Body of pancreas (tissue), 4 donors: ENCODE results near the gene PTPN14. TPM values are rescaled to one million over a fixed set of nuclear protein-coding genes. Genes with fewer than 3 reads are reported as not detected.
A peak's percentile ranks its signal among the peaks of the same experiment; 100 is the strongest.

Source experiments
- ATAC-seq: fragments of 150-250 bp; one replicate; pipeline ENCODE4 v1.9.1; 2016
- DNase-seq, 4 donors: peaks; one replicate each; pipeline ENCODE4 v3.0.0-alpha.2; 2019
- H3K27ac ChIP-seq, 4 donors: fragments of 200-600 bp; sonication (generic); 1 replicate in 3 of 4; 2 replicates in 1 of 4; pipeline versions ENCODE4 v1.5.1 to v1.6.1; 2016 to 2019; ENCODE audit warnings: mild to moderate bottlenecking in 1 of 4, mixed read lengths in 1 of 4, moderate library complexity in 1 of 4
- H3K27me3 ChIP-seq, 2 donors: fragments of 200-600 bp; sonication (generic); one replicate each; pipeline ENCODE4 v1.6.0; 2016; ENCODE audit warnings: mild to moderate bottlenecking in 1 of 2
- H3K36me3 ChIP-seq, 2 donors: fragments of 200-600 bp; sonication (generic); replicated peaks in 1 of 2; 2 replicates each; pipeline ENCODE4 v1.5.1; 2016; ENCODE audit warnings: low read depth in 2 of 2; ENCODE audit not compliant: insufficient read depth in 1 of 2
- H3K4me1 ChIP-seq: fragments of 200-600 bp; sonication (generic); one replicate; pipeline ENCODE4 v1.6.0; 2016
- H3K4me3 ChIP-seq, 2 donors: fragments of 200-600 bp; sonication (generic); 1 replicate in 1 of 2; 2 replicates in 1 of 2; pipeline ENCODE4 v1.5.1; 2016 to 2019
- H3K9me3 ChIP-seq, 3 donors: fragments of 200-600 bp; sonication (generic); 1 replicate in 2 of 3; 2 replicates in 1 of 3; pipeline ENCODE4 v1.5.1; 2016
- CTCF ChIP-seq, 7 experiments: fragments of 450-650 bp in 4 of 7; fragments of 200-600 bp in 3 of 7; sonication (generic) in 3 of 7; IDR thresholded peaks; one replicate each; pipeline ENCODE4 v1.5.1; 2016 to 2019; ENCODE audit warnings: antibody characterized with exemption in 7 of 7
- POLR2A ChIP-seq, 3 donors: fragments of 450-650 bp; IDR thresholded peaks; one replicate each; pipeline ENCODE4 v1.6.1; 2016; ENCODE audit warnings: antibody characterized with exemption in 3 of 3, mild to moderate bottlenecking in 2 of 3
- WGBS, 2 donors: methylation state at CpG; one replicate each; pipeline ENCODE4 v1.1.5; 2017; 5-methylcytosine and 5-hydroxymethylcytosine counted together
- intact Hi-C: fragments of 100-400 bp; cut with DNase I; formaldehyde crosslinking; loops from one replicate; pipeline ENCODE4 v1.15.1; 2023
- total RNA-seq, 2 donors: library from RNA; depleted of rRNA; stranded (reverse); fragments of >200 nt; gene quantifications; one replicate each; pipeline ENCODE4 v1.1.0, GENCODE V29; 2016

The PTPN14 gene
- total RNA-seq, 2 donors from 2014 or later = 10.5 to 18.7 TPM

GRCh38 chr1:214460304-214460916 lies 91.0 kb downstream of the PTPN14 start:
- peaks cover under 1% of the 10 kb centered on the region for H3K4me1 ChIP-seq
- TF ChIP-seq CTCF (IDR thresholded peaks at IDR 0.05) = no peak
- TF ChIP-seq POLR2A (IDR thresholded peaks at IDR 0.05) = no peak
- no peak overlapping the region for H3K27ac ChIP-seq
- H3K4me3 ChIP-seq = no peak overlapping the region
- ATAC-seq (no peak), DNase-seq (no peak)
- WGBS, 2 donors = 53 to 86% methylated on average over 2 of the region's 2 CpGs
- H3K27me3 ChIP-seq = no peaks in the 10 kb centered on the region
- H3K9me3 ChIP-seq = no peaks in the 10 kb centered on the region
- intact Hi-C loops = no loop called here
- H3K36me3 ChIP-seq = no peaks in the 10 kb centered on the region

DNA sequence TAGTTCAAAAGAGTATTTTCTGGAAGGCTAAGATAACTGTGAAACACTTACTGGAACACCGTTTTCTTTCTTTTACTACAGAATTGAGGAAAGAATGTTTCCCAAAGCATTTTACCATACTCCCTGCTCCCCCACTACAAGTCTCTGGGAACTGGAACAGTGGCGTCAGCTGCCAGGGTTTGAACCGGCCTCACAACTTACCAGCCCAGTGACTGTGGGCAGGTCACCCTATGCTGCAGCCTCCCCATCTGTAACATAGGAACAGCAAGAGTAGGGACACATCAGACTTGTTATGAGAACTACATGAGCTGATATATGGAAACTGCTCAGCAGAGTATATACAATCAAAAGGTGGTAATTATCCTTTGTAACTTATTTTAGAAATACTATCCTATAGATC lies 91.5 kb downstream of the PTPN14 start:
- WGBS, 2 donors = 73 to 74% methylated on average over 3 of the region's 3 CpGs
- Histone ChIP-seq H3K4me1 (peaks cover 5% of the 10 kb centered on the region), H3K27me3 (no peaks in the 10 kb centered on the region), H3K9me3 (no peaks in the 10 kb centered on the region), H3K36me3 (no peaks in the 10 kb centered on the region), H3K27ac (no peak overlapping the region), H3K4me3 (no peak overlapping the region)
- intact Hi-C loops = no loop called here
- DNase-seq (peak in 1 of 4 donors; percentile 52), ATAC-seq (no peak)
- no peak for TF ChIP-seq POLR2A (IDR thresholded peaks at IDR 0.05)
- no peak for TF ChIP-seq CTCF (IDR thresholded peaks at IDR 0.05)

DNA sequence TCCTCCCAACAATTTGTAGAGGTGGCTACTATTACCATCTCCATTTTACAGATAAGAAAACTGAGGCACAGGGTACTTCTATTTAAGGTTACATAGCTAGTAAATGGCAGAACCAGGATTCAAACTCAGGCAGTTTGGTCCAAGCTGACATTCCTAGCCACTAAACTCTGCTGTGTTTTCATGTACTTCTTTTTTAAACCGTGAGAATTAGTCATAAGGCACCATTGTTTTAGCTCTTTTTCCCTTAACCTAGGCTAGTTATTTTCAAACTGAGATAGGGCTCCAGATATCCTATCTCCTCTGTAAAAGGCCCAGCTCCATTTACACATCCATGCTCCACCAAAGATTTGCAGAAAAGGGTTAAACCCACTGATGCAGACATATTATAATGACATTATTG lies 92.9 kb downstream of the PTPN14 start:
- Histone ChIP-seq H3K27me3 (no peaks in the 10 kb centered on the region), H3K4me1 (peaks cover 12% of the 10 kb centered on the region), H3K9me3 (no peaks in the 10 kb centered on the region), H3K27ac (no peak overlapping the region), H3K4me3 (no peak overlapping the region), H3K36me3 (no peaks in the 10 kb centered on the region)
- TF ChIP-seq CTCF (IDR thresholded peaks at IDR 0.05) (no peak), POLR2A (IDR thresholded peaks at IDR 0.05) (no peak)
- intact Hi-C loops = no loop called here
- DNase-seq (no peak), ATAC-seq (no peak)
- WGBS, 2 donors = 14 to 61% methylated on average over 1 of the region's 1 CpG

GRCh38 chr1:214455971-214456867 lies 95.2 kb downstream of the PTPN14 start:
- no peak for ATAC-seq
- WGBS, 2 donors = 93 to 96% methylated on average over 6 of the region's 6 CpGs
- intact Hi-C loops = no loop called here
- Histone ChIP-seq H3K4me3 (no peak overlapping the region), H3K27ac (no peak overlapping the region), H3K4me1 (peaks cover 12% of the 10 kb centered on the region), H3K36me3 (no peaks in the 10 kb centered on the region), H3K27me3 (no peaks in the 10 kb centered on the region), H3K9me3 (no peaks in the 10 kb centered on the region)
- no peak for TF ChIP-seq CTCF (IDR thresholded peaks at IDR 0.05)
- TF ChIP-seq POLR2A (IDR thresholded peaks at IDR 0.05) = no peak
- no peak for DNase-seq
